EH (cell line): ENCODE results near the gene PIK3C3.
A peak's percentile ranks its signal among the peaks of the same experiment; 100 is the strongest.
"Not testable (repeated sequence)": the region's sequence is repeated elsewhere in the genome, so short reads cannot be mapped to it uniquely, and the experiment has no call there.

Experiments
- DNase-seq: peaks from one replicate; pipeline ENCODE4 v3.0.0-alpha.2; 2015; ENCODE audit warnings: low read depth

PIK3C3 gene

GRCh38 chr18:42074704-42075103, 119.7 kb downstream of the PIK3C3 start:
- DNase-seq = no peak

DNA sequence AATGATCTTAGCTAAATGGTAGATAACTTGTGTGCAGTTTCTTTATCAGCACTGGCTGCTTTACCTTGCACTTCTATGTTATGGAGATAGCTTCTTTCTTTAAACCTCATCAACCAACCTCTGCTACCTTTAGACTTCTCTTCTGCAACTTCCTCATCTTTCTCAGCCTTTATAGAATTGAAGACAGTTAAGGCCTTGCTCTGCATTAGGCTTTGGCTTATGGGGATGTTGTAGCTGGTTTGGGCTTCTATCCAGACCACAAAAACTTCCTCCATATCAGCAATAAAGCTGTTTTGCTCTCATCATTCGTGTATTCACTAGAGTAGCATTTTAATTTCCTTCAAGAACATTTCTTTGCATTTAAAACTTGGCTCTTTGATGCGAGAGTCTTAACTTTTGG, 123.7 kb downstream of the PIK3C3 start:
- peak; percentile 52 for DNase-seq

GRCh38 chr18:42080340-42080739, 125.3 kb downstream of the PIK3C3 start:
- no peak for DNase-seq

DNA sequence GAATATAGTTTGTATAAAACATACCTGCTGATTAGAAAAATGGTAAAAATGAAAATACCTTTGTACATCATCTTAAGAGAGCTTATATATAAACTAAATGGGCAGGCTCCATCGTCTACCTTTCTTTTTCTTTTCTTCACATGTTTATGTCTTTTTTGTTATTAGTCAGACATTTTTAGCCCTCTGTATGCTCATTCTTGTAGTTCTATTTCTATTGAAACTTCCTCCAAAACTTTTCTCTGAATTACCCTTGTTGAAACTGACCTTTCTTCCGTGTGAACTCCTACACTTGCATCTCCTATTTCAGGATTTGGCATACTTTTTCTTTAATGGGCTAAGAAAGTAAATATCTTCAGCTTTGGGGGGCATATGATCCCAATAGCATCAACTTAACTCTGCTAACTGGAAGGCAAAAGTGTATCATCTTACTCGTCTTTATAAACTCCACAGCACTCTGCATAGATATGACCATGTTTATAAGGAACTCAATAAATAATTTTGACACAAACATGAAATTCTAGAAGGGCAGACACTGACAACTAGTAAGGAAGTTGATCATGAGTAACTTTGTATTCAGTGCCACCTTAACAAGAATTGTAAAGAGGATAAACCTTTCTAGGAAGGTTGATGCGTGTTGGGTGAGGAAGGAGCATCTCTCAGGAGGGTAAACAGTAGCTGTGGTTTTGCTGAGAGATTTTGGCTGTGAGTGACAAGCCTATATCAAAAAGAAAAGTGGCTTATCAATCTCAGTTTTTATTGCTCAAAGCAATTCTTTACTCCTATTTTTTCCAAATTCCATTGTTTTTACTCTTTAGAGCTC, 127.6 kb downstream of the PIK3C3 start:
- no peak for DNase-seq

DNA sequence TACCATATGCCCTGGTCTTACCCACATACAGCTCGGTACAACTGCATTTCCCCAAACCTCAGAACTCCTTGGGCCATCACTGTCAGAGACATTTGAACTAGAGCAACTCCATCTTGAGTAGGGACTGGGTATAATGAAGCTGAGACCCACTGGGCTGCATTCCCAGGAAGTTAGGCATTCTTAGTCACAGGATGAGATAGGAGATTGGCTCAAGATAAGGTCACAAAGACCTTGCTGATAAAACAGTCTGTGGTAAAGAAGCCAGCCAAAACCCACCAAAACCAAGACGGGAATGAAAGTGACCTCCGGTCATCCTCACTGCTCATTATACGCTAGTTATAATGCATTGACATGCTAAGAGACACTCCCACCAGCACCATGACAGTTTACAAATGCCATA, 131.3 kb downstream of the PIK3C3 start:
- DNase-seq = peak; percentile 78

- no peak for DNase-seq
Measured at GRCh38 chr18:42087235-42087634, 132.2 kb downstream of the PIK3C3 start.

GRCh38 chr18:42087876-42088275, 132.8 kb downstream of the PIK3C3 start:
- DNase-seq = no peak

DNA sequence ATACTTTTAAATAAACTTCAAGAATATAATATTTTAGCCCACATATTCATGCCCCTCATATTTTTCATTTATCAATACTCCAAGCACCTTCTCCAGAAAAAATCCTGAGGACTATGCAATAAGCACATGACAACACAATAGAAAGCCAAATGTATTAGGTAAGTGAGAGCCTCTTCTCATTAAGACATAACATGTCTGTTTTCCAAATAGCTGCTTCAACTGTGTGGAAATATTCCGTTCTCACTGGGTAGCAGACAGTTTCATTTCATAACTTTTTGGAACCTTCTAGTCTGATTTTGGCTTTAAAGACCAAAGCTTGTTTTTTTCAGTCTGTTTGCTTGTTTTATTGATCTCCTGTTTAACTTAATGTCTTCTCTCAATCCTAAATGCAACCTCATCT, 137.8 kb downstream of the PIK3C3 start:
- no peak for DNase-seq

GRCh38 chr18:42094875-42095274, 139.8 kb downstream of the PIK3C3 start:
- DNase-seq = no peak

- no peak for DNase-seq
Measured at GRCh38 chr18:42095732-42096377, 140.8 kb downstream of the PIK3C3 start.

GRCh38 chr18:42100248-42100647, 145.2 kb downstream of the PIK3C3 start:
- no peak for DNase-seq

- no peak for DNase-seq
Measured at GRCh38 chr18:42100911-42101310, 145.9 kb downstream of the PIK3C3 start.

DNA sequence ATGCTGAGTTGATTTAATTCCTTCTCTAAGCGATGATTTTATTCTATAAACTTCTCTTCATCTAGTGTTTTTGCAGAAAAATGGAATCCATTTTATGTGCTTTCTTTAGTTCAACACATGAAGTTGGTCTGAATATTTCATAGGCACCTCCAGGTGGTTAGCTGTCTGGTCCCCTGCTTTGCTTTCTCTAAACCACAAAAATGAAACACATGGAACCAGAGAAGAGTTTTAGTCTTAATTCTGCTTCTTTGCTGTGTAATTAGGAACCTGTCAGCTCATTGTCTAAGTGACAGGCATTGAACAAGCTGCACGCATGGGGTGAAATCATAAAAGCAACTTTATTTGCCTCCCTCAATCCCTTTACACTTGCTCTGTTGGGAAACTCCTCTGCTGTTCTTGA, 150.4 kb downstream of the PIK3C3 start:
- DNase-seq = no peak

DNA sequence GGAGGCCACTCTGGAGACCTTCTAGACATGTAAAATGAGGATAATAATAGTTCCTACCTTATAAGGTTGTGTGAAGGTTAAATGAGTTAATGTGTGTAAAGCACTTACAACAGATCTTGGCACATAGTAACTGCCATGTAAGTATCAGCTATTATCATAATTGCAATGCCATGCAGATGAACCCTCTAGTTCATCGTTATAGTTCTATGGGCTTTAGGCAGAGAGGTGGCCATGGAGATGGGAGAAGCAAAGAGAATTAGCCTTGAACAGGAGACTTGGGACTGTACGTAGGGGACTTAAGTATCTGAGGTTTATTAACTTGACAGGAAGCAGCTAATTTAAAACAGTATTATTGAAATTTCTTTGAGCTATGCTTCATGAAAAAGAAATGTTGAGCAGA, 151.8 kb downstream of the PIK3C3 start:
- no peak for DNase-seq

GRCh38 chr18:42107287-42107686, 152.3 kb downstream of the PIK3C3 start:
- no peak for DNase-seq

GRCh38 chr18:42107691-42108450, 152.8 kb downstream of the PIK3C3 start:
- no peak for DNase-seq

DNA sequence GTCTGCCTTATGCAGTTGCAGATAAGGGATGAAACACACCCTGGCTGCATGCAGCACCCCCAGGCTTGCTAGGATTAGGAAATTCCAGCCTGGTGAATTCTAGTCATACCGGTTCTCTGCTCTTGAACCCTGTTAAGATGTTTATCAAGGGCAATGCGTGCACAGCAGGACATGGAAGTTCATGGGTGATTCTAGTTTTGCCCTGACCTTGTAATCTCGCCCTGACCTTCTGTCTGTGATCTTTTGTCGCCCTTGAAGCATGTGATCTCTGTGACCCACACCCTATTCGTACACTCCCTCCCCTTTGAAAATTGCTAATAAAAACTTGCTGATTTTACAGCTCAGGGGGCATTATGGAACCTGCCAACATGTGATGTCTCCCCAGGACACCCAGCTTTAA, 157.1 kb downstream of the PIK3C3 start:
- DNase-seq = not testable (repeated sequence)

GRCh38 chr18:42112657-42113420, 157.8 kb downstream of the PIK3C3 start:
- peak; percentile 6 for DNase-seq

DNA sequence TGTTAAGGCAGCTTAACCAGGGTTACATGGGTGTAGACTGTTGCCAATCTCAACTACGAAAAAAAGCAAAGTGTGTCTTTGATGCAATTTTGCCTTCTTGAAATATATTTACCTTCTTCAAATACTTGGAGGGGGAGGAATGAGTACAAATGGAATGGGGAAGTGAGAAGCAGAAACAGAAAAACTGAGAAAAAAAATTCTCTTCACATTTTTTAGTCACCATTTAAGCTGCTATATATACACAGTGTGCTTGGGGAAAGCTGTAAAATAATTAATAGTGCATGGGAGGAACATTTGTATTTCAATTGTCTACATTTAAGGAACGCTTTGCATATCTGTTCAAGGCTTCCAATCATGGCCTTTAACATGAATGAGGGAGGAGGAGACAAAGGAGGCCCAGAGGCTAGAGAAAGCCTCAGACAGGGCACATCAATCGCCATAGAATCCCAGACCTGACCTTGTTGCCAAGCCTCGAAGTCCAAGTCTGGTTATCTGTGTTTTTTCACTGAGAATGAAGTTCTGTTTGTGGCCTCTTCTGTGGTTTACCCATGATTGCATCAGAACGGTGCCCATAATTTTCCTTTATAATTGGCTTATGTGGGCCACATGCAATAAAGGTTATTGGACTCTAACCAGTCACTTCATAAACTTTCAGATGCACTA, 158.6 kb downstream of the PIK3C3 start:
- peak; percentile 59 for DNase-seq

- DNase-seq = peak; percentile 78
Measured at GRCh38 chr18:42114310-42114943, 159.4 kb downstream of the PIK3C3 start.

GRCh38 chr18:42126586-42126985, 171.6 kb downstream of the PIK3C3 start:
- no peak for DNase-seq
